NCI-H345 treated with DMSO at 0.1 percent for 48 hours (cell line): ENCODE measurements around the gene TFPI.
A peak's percentile ranks its signal among the peaks of the same experiment; 100 is the strongest.
"Not testable (repeated sequence)": the region's sequence is repeated elsewhere in the genome, so short reads cannot be mapped to it uniquely, and the experiment has no call there.

Source experiments
- DNase-seq: peaks from one replicate; lab custom pipeline; 2025; ENCODE audit not compliant: unreplicated experiment; lab: John Stamatoyannopoulos, UW

TFPI gene

GRCh38 chr2:187554704-187555082 lies 458 bp upstream of the TFPI start:
- no peak for DNase-seq

- no peak for DNase-seq
Measured at GRCh38 chr2:187552828-187553681, 1.2 kb downstream of the TFPI start.

- DNase-seq: no peak
Measured at GRCh38 chr2:187552381-187552780, 1.9 kb downstream of the TFPI start.

GRCh38 chr2:187550857-187551256 lies 3.4 kb downstream of the TFPI start:
- DNase-seq: no peak

- DNase-seq: no peak
Measured at GRCh38 chr2:187549951-187550555, 4.2 kb downstream of the TFPI start.

GRCh38 chr2:187549193-187549592 lies 5.0 kb downstream of the TFPI start:
- no peak for DNase-seq

- no peak for DNase-seq
Measured at GRCh38 chr2:187548656-187549055, 5.6 kb downstream of the TFPI start.

- no peak for DNase-seq
Measured at GRCh38 chr2:187547353-187547979, 6.8 kb downstream of the TFPI start.

GRCh38 chr2:187546762-187547333 lies 7.4 kb downstream of the TFPI start:
- DNase-seq: no peak

- DNase-seq: no peak
Measured at GRCh38 chr2:187545238-187545751, 8.9 kb downstream of the TFPI start.

- DNase-seq: no peak
Measured at GRCh38 chr2:187544371-187545080, 9.7 kb downstream of the TFPI start.

- DNase-seq: no peak
Measured at GRCh38 chr2:187543488-187543887, 10.7 kb downstream of the TFPI start.

GRCh38 chr2:187542123-187542522 lies 12.1 kb downstream of the TFPI start:
- no peak for DNase-seq

- peak; percentile 39 for DNase-seq
Measured at GRCh38 chr2:187541086-187542085, 12.8 kb downstream of the TFPI start.

- not testable (repeated sequence) for DNase-seq
Measured at GRCh38 chr2:187538222-187538621, 16.0 kb downstream of the TFPI start.

- not testable (repeated sequence) for DNase-seq
Measured at GRCh38 chr2:187535381-187535780, 18.9 kb downstream of the TFPI start.

GRCh38 chr2:187532333-187533120 lies 21.7 kb downstream of the TFPI start:
- DNase-seq: no peak

- DNase-seq: no peak
Measured at GRCh38 chr2:187529977-187530721, 24.1 kb downstream of the TFPI start.
